Loucy (cell line): ENCODE results near the gene PRELP.

Source experiments
- H2AFZ ChIP-seq: fragments of 200-600 bp; sonication (generic); 2 replicates; pipeline ENCODE4 v1.6.0; 2016; ENCODE audit warnings: antibody characterized with exemption, mild to moderate bottlenecking, low read length, moderate library complexity
- H3F3A ChIP-seq: fragments of 200-600 bp; 2 replicates; pipeline ENCODE4 v1.6.0; 2016; ENCODE audit warnings: antibody characterized with exemption, low read depth, mild to moderate bottlenecking
- H3K27me3 ChIP-seq: fragments of 200-600 bp; sonication (generic); 2 replicates; pipeline ENCODE4 v1.6.1; 2014; ENCODE audit warnings: low read length, mild to moderate bottlenecking; ENCODE audit not compliant: insufficient read depth, poor library complexity, severe bottlenecking
- H3K36me3 ChIP-seq: fragments of 200-600 bp; sonication (generic); 2 replicates; pipeline ENCODE4 v1.6.1; 2016; ENCODE audit warnings: low read length; ENCODE audit not compliant: insufficient read depth
- H3K4me1 ChIP-seq: fragments of 200-600 bp; sonication (generic); 2 replicates; pipeline ENCODE4 v1.5.1; 2014; ENCODE audit warnings: low read length, mild to moderate bottlenecking; ENCODE audit not compliant: insufficient read depth, poor library complexity, severe bottlenecking
- H3K4me2 ChIP-seq: fragments of 200-600 bp; sonication (generic); 2 replicates; pipeline ENCODE4 v1.6.0; 2014; ENCODE audit warnings: antibody characterized with exemption, low read length, low read depth, mild to moderate bottlenecking; ENCODE audit not compliant: poor library complexity, severe bottlenecking
- H3K4me3 ChIP-seq: fragments of 200-600 bp; sonication (generic); 2 replicates; pipeline ENCODE4 v1.5.1; 2014; ENCODE audit warnings: low read length, mild to moderate bottlenecking, mixed read lengths; ENCODE audit not compliant: poor library complexity, severe bottlenecking
- H3K79me2 ChIP-seq: fragments of 200-600 bp; sonication (generic); 2 replicates; pipeline ENCODE4 v1.6.1; 2014; ENCODE audit warnings: low read length; ENCODE audit not compliant: insufficient read depth
- H3K9ac ChIP-seq: fragments of 200-600 bp; sonication (generic); 2 replicates; pipeline ENCODE4 v1.6.0; 2014; ENCODE audit warnings: mild to moderate bottlenecking, low read depth, low read length, moderate library complexity; ENCODE audit not compliant: poor library complexity, severe bottlenecking
- H3K9me2 ChIP-seq: fragments of 200-600 bp; sonication (generic); replicated peaks from 2 replicates; pipeline ENCODE4 v1.6.1; 2016; ENCODE audit warnings: low read depth, low read length, mixed read lengths
- H3K9me3 ChIP-seq: fragments of 200-600 bp; sonication (generic); 2 replicates; pipeline ENCODE4 v1.6.1; 2014; ENCODE audit warnings: mild to moderate bottlenecking, antibody characterized with exemption, low read length, low read depth; ENCODE audit not compliant: insufficient read depth
- H4K20me1 ChIP-seq: fragments of 200-600 bp; sonication (generic); 2 replicates; pipeline ENCODE4 v1.6.0; 2014; ENCODE audit warnings: antibody characterized with exemption, low read length, mild to moderate bottlenecking; ENCODE audit not compliant: insufficient read depth, poor library complexity, severe bottlenecking
- EZH2phosphoT487 ChIP-seq: fragments of 200-600 bp; IDR thresholded peaks from 2 replicates; pipeline ENCODE4 v1.6.1; 2018; ENCODE audit warnings: antibody characterized with exemption, mild to moderate bottlenecking, moderate library complexity, borderline replicate concordance
- TF ChIP-seq, protein P1 (sequence below): fragments of 200-600 bp; sonication (generic); conservative IDR thresholded peaks from 2 replicates; pipeline ENCODE4 v1.5.1; 2014; ENCODE audit warnings: mild to moderate bottlenecking, antibody characterized with exemption, low read length

The PRELP gene

DNA sequence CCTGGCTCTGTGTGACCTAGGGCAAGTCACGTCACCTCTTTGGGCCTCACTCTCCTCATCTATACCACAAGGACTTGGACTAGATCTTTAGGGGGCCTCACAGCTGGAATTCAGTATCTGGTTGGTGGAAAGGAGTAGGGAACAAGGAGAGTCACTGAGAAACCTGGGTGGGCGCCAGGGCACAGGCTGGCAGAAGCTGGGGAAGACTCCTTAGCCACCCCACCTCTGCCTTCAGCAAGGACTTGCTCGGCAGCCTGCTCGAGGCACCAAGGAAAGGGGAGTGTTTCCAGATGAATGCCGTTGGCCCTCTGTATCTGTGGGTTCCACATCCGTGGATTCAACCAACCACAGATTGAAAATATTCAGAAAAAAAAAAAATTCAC lies 17.1 kb downstream of the PRELP start:
- H3K9ac ChIP-seq, result no peak overlapping the region
- H3K4me2 ChIP-seq, result no peak overlapping the region
- no peaks in the 10 kb centered on the region for H3K27me3 ChIP-seq
- H4K20me1 ChIP-seq, result no peaks in the 10 kb centered on the region
- no peaks in the 10 kb centered on the region for H3K79me2 ChIP-seq
- H3K36me3 ChIP-seq, result no peaks in the 10 kb centered on the region
- no peak for TF ChIP-seq EZH2phosphoT487
- TF ChIP-seq, protein P1, sequence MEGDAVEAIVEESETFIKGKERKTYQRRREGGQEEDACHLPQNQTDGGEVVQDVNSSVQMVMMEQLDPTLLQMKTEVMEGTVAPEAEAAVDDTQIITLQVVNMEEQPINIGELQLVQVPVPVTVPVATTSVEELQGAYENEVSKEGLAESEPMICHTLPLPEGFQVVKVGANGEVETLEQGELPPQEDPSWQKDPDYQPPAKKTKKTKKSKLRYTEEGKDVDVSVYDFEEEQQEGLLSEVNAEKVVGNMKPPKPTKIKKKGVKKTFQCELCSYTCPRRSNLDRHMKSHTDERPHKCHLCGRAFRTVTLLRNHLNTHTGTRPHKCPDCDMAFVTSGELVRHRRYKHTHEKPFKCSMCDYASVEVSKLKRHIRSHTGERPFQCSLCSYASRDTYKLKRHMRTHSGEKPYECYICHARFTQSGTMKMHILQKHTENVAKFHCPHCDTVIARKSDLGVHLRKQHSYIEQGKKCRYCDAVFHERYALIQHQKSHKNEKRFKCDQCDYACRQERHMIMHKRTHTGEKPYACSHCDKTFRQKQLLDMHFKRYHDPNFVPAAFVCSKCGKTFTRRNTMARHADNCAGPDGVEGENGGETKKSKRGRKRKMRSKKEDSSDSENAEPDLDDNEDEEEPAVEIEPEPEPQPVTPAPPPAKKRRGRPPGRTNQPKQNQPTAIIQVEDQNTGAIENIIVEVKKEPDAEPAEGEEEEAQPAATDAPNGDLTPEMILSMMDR, result no peak
- no peaks in the 10 kb centered on the region for H3F3A ChIP-seq
- no peak overlapping the region for H2AFZ ChIP-seq
- no peaks in the 10 kb centered on the region for H3K4me1 ChIP-seq
- H3K9me2 ChIP-seq, result no peaks in the 10 kb centered on the region
- no peak overlapping the region for H3K4me3 ChIP-seq
- no peaks in the 10 kb centered on the region for H3K9me3 ChIP-seq

DNA sequence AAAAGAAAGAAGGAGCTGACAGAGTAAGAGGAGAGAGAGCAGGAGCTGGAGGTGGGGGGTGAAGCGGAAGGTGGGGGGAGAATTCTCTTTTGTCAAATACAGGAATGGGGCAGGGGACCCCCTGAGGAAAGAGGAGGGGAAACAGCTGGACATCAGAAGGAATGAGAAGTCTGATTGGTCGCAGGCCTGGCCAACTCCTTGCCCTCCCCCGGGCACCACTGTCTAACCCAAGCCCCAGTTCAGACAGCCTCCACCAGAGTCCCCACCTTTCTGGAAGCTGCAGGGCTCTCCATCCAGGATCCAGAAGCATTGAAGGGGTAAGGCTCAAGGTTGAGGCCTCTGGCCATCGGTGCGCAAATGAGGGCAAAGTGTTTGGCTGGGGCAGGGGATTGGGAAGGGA lies 18.3 kb downstream of the PRELP start, which contains the start of gene OPTC:
TSS of gene OPTC (plus strand) at position 253 of the 400 bp plus-strand sequence. CDS start 1,853 bp downstream, outside the sequence.
- Histone ChIP-seq H3K79me2 (no peaks in the 10 kb centered on the region), H3K9ac (no peak within 1 kb of the TSS), H3K4me1 (no peaks in the 10 kb centered on the region), H3K27me3 (no peaks in the 10 kb centered on the region), H3K4me3 (no peak within 1 kb of the TSS), H4K20me1 (no peaks in the 10 kb centered on the region), H3K4me2 (no peak within 1 kb of the TSS), H3F3A (no peaks in the 10 kb centered on the region), H3K9me3 (no peaks in the 10 kb centered on the region), H2AFZ (no peak within 1 kb of the TSS), H3K9me2 (no peaks in the 10 kb centered on the region), H3K36me3 (no peaks in the 10 kb centered on the region)
- no peak for TF ChIP-seq EZH2phosphoT487
- TF ChIP-seq, protein P1, result no peak

DNA sequence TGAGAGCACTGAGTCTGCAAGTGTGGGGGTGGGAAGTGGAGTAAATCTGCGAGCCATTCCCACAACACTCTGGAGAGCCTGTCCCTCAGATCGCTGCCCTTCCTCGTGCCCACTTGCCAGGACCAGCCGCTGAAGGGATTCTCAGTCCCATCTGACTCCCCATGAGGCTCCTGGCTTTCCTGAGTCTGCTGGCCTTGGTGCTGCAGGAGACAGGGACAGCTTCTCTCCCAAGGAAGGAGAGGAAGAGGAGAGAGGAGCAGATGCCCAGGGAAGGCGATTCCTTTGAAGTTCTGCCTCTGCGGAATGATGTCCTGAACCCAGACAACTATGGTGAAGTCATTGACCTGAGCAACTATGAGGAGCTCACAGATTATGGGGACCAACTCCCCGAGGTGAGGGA lies 20.2 kb downstream of the PRELP start:
- TF ChIP-seq, protein P1, result no peak
- no peak for TF ChIP-seq EZH2phosphoT487
- no peaks in the 10 kb centered on the region for H3K9me3 ChIP-seq
- no peaks in the 10 kb centered on the region for H3K36me3 ChIP-seq
- H3K79me2 ChIP-seq, result no peaks in the 10 kb centered on the region
- H3K9ac ChIP-seq, result no peak overlapping the region
- H3K9me2 ChIP-seq, result no peaks in the 10 kb centered on the region
- H3F3A ChIP-seq, result no peaks in the 10 kb centered on the region
- no peaks in the 10 kb centered on the region for H3K27me3 ChIP-seq
- no peaks in the 10 kb centered on the region for H4K20me1 ChIP-seq
- H2AFZ ChIP-seq, result no peak overlapping the region
- H3K4me2 ChIP-seq, result no peak overlapping the region
- H3K4me1 ChIP-seq, result no peaks in the 10 kb centered on the region
- no peak overlapping the region for H3K4me3 ChIP-seq
